HCT116 (cell line): Measurements from ENCODE around the gene PEMT. TPM values are rescaled to one million over a fixed set of nuclear protein-coding genes. Genes with fewer than 3 reads are reported as not detected.

Experiments
- ATAC-seq: fragments of 200-7000 bp; cut with Tn5 transposase; 2 replicates; pipeline ENCODE4 v1.9.1; 2020; ENCODE audit warnings: mild to moderate bottlenecking, moderate library complexity
- BruUV-seq: library from RNA; stranded (reverse); fragments of 400-500 nt; replicated peaks from 2 replicates; lab custom pipeline; 2021; lab: Mats Ljungman, UMichigan
- CTCF ChIA-PET: fragments of 300-600 bp; sonication (Branson Sonifier 250); formaldehyde crosslinking; loops from one replicate; lab custom pipeline; 2021; ENCODE audit warnings: antibody characterized with exemption; lab: Charles Lee
- POLR2A ChIA-PET: fragments of 300-600, 350-600 bp; sonication (Branson Sonifier 250); formaldehyde crosslinking; loops from one replicate; lab custom pipeline; 2021; ENCODE audit warnings: antibody characterized with exemption; lab: Charles Lee
- RAD21 ChIA-PET, 2 experiments: fragments of 300-600 bp; sonication (Branson Sonifier 250); formaldehyde crosslinking; loops; one replicate each; lab custom pipeline; 2023; ENCODE audit warnings: low total read pairs in 2 of 2; ENCODE audit not compliant: uncharacterized antibody in 2 of 2, unreplicated experiment in 2 of 2, low non-redundant PET in 1 of 2; lab: Charles Lee
- DNase-seq: peaks from one replicate; pipeline ENCODE4 v3.0.0-alpha.2; 2010; ENCODE audit warnings: low read depth, low spot score
- H2AFZ ChIP-seq: fragments of 200-600 bp; shearing (Covaris generic), sonication (generic); 2 replicates; pipeline ENCODE4 v1.6.1; 2017; ENCODE audit warnings: low read depth, mixed run types, mixed read lengths, antibody characterized with exemption, low read length; ENCODE audit not compliant: poor library complexity, severe bottlenecking
- H3K27ac ChIP-seq: 2 replicates; pipeline ENCODE4 v1.5.1; 2012; ENCODE audit warnings: low read depth, low read length
- H3K27me3 ChIP-seq: fragments of 200-600 bp; sonication (generic); 2 replicates; pipeline ENCODE4 v1.6.1; 2016; ENCODE audit warnings: mixed run types, low read length, mixed read lengths; ENCODE audit not compliant: insufficient read depth
- H3K36me3 ChIP-seq, 2 experiments: fragments of 200-500 bp in 1 of 2; fragments of 200-600 bp in 1 of 2; sonication (Bioruptor generic) in 1 of 2; sonication (generic) in 1 of 2; 2 replicates each; pipeline versions ENCODE4 v1.5.1 to v1.6.1; 2014 to 2016; ENCODE audit warnings: low read length in 2 of 2, inconsistent platforms in 1 of 2, mixed read lengths in 1 of 2, mixed run types in 1 of 2; ENCODE audit not compliant: insufficient read depth in 2 of 2, control insufficient read depth in 1 of 2
- H3K4me1 ChIP-seq, 2 experiments: fragments of 200-600 bp in 1 of 2; sonication (generic) in 1 of 2; 2 replicates each; pipeline versions ENCODE4 v1.5.1 to v1.6.1; 2012 to 2017; ENCODE audit warnings: low read length in 2 of 2, inconsistent platforms in 1 of 2, mild to moderate bottlenecking in 1 of 2, mixed read lengths in 1 of 2, mixed run types in 1 of 2, moderate library complexity in 1 of 2; ENCODE audit not compliant: insufficient read depth in 2 of 2, control insufficient read depth in 1 of 2
- H3K4me2 ChIP-seq: fragments of 200-600 bp; sonication (generic); 2 replicates; pipeline ENCODE4 v1.6.1; 2017; ENCODE audit warnings: mixed run types, low read length, mixed read lengths
- H3K4me3 ChIP-seq, 2 experiments: fragments of 200-600 bp in 1 of 2; sonication (generic) in 1 of 2; replicated peaks in 1 of 2; 2 replicates each; pipeline ENCODE4 v1.5.1; 2011 to 2016; ENCODE audit warnings: low read length in 2 of 2, control low read depth in 1 of 2, low read depth in 1 of 2, mild to moderate bottlenecking in 1 of 2, mixed read lengths in 1 of 2, mixed run types in 1 of 2
- H3K79me2 ChIP-seq: fragments of 200-600 bp; sonication (generic); 2 replicates; pipeline ENCODE4 v1.6.1; 2017; ENCODE audit warnings: mild to moderate bottlenecking, mixed run types, low read length, moderate library complexity, mixed read lengths; ENCODE audit not compliant: insufficient read depth
- H3K9ac ChIP-seq: fragments of 200-600 bp; sonication (generic); 2 replicates; pipeline ENCODE4 v1.6.1; 2016; ENCODE audit warnings: low read length, mixed read lengths
- H3K9me2 ChIP-seq: fragments of 200-600 bp; sonication (generic), shearing (Covaris generic); 2 replicates; pipeline ENCODE4 v1.6.1; 2017; ENCODE audit warnings: mixed run types, mild to moderate bottlenecking, moderate library complexity; ENCODE audit not compliant: insufficient read depth
- H3K9me3 ChIP-seq, 2 experiments: fragments of 200-500 bp in 1 of 2; fragments of 200-600 bp in 1 of 2; sonication (Bioruptor generic) in 1 of 2; sonication (generic) in 1 of 2; 2 replicates each; pipeline ENCODE4 v1.6.1; 2014 to 2017; ENCODE audit warnings: low read length in 2 of 2, mixed read lengths in 2 of 2, inconsistent platforms in 1 of 2, low read depth in 1 of 2, mild to moderate bottlenecking in 1 of 2, mixed run types in 1 of 2, moderate library complexity in 1 of 2; ENCODE audit not compliant: control insufficient read depth in 1 of 2, insufficient read depth in 1 of 2
- H4K20me1 ChIP-seq: fragments of 200-600 bp; sonication (generic), shearing (Covaris generic); 2 replicates; pipeline ENCODE4 v1.6.1; 2017; ENCODE audit warnings: mixed run types, mild to moderate bottlenecking, moderate library complexity; ENCODE audit not compliant: insufficient read depth
- ELF1 ChIP-seq: IDR thresholded peaks from 2 replicates; pipeline ENCODE4 v1.6.1; 2012; ENCODE audit warnings: low read depth, borderline replicate concordance
- JUND ChIP-seq: IDR thresholded peaks from 2 replicates; pipeline ENCODE4 v1.6.1; 2012
- MAX ChIP-seq: IDR thresholded peaks from 2 replicates; pipeline ENCODE4 v1.6.1; 2012
- POLR2A ChIP-seq: IDR thresholded peaks from 2 replicates; pipeline ENCODE4 v1.7.0; 2011; ENCODE audit warnings: borderline replicate concordance; ENCODE audit not compliant: insufficient read depth, insufficient read length; ENCODE audit errors: extremely low read depth
- POLR2AphosphoS5 ChIP-seq: IDR thresholded peaks from 2 replicates; pipeline ENCODE4 v1.6.1; 2011; ENCODE audit warnings: mild to moderate bottlenecking, low read depth, low read length, moderate library complexity
- SP1 ChIP-seq: IDR thresholded peaks from 2 replicates; pipeline ENCODE4 v1.6.1; 2012; ENCODE audit warnings: low read depth
- SRF ChIP-seq: IDR thresholded peaks from 2 replicates; pipeline ENCODE4 v1.6.1; 2012; ENCODE audit warnings: low read depth
- TCF7L2 ChIP-seq: IDR thresholded peaks from 2 replicates; pipeline ENCODE4 v1.7.0; 2011; ENCODE audit warnings: borderline replicate concordance, inconsistent platforms; ENCODE audit not compliant: insufficient read depth, insufficient read length; ENCODE audit errors: extremely low read depth
- YY1 ChIP-seq: IDR thresholded peaks from 2 replicates; pipeline ENCODE4 v1.6.1; 2011; ENCODE audit warnings: low read length, low read depth, moderate library complexity, mild to moderate bottlenecking; ENCODE audit not compliant: insufficient replicate concordance; ENCODE audit errors: extremely low read depth
- ZBTB33 ChIP-seq: IDR thresholded peaks from 2 replicates; pipeline ENCODE4 v1.6.1; 2011; ENCODE audit warnings: mild to moderate bottlenecking, low read length, moderate library complexity; ENCODE audit not compliant: insufficient replicate concordance; ENCODE audit errors: extremely low read depth
- ZFX ChIP-seq: fragments of 450-650 bp; IDR thresholded peaks from 2 replicates; pipeline ENCODE4 v1.6.1; 2017
- ZNF274 ChIP-seq: fragments of 200-500 bp; sonication (Bioruptor generic); IDR thresholded peaks from 2 replicates; pipeline ENCODE4 v1.6.1; 2014; ENCODE audit warnings: mild to moderate bottlenecking, low read depth, low read length, inconsistent platforms
- intact Hi-C: fragments of 100-400 bp; cut with micrococcal nuclease; formaldehyde crosslinking; loops from 2 replicates; pipeline ENCODE4 v1.10.0; 2022
- total RNA-seq: library from RNA; stranded (reverse); gene quantifications from one replicate; pipeline ENCODE4 v1.2.1, GENCODE V29; 2021; ENCODE audit not compliant: unreplicated experiment

The PEMT gene
- total RNA-seq, 1 experiment from 2014 or later: 52.1 TPM

- TF ChIP-seq ZBTB33: no peak
- TF ChIP-seq ZFX: no peak
- no peak for TF ChIP-seq POLR2A
- no peak for TF ChIP-seq TCF7L2
- no peak for TF ChIP-seq YY1
- no peak for TF ChIP-seq MAX
These were observed 99.4 kb downstream of the PEMT start (continued) for GRCh38 chr17:17492085-17492484.

GRCh38 chr17:17491546-17491988, 99.9 kb downstream of the PEMT start:
- Histone ChIP-seq H3K4me1 (peaks cover 0 to 7% of the 10 kb centered on the region in 2 experiments; a peak in 2 of 4 replicates), H3K79me2 (peaks cover 22% of the 10 kb centered on the region), H2AFZ (no peak overlapping the region), H3K9me3 (no peaks in the 10 kb centered on the region), H3K4me2 (no peak overlapping the region), H3K36me3 (peaks cover 3 to 23% of the 10 kb centered on the region in 2 experiments; a peak in 3 of 4 replicates), H3K27me3 (no peaks in the 10 kb centered on the region), H4K20me1 (no peaks in the 10 kb centered on the region), H3K4me3 (no peak overlapping the region), H3K27ac (no peak overlapping the region)
- DNase-seq (no peak), ATAC-seq (no peak)
- intact Hi-C loops: no loop called here
- CTCF ChIA-PET: no interaction called here
- RAD21 ChIA-PET: no interaction called here
- BruUV-seq: no TSS peak
- no peak for TF ChIP-seq SP1
- TF ChIP-seq ZNF274: no peak
- no peak for TF ChIP-seq POLR2AphosphoS5
- TF ChIP-seq SRF: no peak
- no peak for TF ChIP-seq ELF1
- TF ChIP-seq JUND: no peak
- TF ChIP-seq TCF7L2: no peak
- no peak for TF ChIP-seq ZBTB33
- no peak for TF ChIP-seq ZFX
- TF ChIP-seq, all 23 proteins: peak for 0
- H3K9ac ChIP-seq: no peak overlapping the region
- H3K9me2 ChIP-seq: no peaks in the 10 kb centered on the region
- POLR2A ChIA-PET: no interaction called here
